ENCODE measurements around the gene LLCFC1. TPM values are rescaled to one million over a fixed set of nuclear protein-coding genes. Genes with fewer than 3 reads are reported as not detected.

Gene LLCFC1
- total and polyA plus RNA-seq, 2 experiments from 2014 or later = not detected

DNA sequence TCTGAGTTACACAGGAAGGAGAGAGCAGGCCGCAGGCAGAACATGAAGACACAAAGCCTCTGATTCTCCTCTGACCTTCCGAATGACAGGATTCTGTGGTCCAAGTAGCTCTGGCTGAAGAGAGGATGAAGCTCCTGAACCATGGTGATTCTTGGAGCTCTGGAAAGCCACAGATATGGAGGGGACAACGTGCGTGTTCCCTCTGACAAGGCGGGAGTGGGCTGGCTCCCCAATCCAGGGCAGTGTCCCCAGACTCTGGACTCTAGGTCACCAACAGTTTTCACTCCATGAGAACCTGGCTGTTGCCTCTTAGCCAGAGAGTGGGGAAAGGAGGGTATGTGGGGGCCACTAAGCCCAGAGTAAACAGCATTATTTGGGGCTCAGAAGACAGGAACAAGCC is 46.3 kb upstream of the LLCFC1 start (continued):
- no peak for TF ChIP-seq STAT1 (IDR thresholded peaks at IDR 0.05; ENCODE audit: unreplicated experiment)

DNA sequence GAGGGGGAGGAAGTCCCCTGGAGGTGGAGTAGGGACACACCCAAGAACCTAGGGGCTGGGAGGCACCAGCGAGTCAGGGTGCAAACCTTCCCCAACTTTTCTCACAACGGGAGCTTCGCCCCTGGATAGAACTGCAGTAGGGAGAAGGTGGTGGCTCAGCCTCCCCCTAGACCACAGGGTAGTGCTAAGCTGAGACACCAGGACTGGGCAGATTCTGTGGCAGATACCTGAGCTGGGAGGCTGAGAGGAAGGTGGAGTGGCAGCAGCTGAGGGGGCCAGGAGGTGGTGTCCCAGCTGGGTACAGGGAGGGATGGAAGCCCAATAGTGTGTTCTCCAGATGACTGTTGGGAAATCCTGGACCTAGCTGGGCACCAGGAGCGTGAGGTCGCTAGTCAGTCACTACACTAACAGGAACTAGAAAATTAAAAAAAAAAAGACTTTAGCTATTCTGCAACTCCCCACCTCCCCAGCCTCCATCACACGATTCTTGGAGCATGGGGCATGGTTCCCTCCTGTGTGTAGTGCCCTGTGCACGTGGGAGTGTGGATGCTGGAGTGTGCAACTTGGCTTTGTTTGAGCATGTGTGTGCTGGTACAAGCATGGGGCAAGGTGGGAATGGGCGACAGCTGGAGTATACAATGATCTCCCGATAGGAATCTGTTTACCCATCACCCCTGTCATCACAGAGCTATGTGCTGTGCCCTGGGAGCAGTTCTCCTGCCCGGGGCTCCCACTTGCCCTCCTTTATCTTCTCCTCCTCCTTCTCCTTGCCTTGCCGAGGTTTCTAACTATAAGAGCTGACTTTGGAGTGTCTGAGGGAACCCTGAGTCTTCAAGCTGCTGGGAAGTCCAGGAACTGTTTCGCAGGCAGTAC is 44.9 kb upstream of the LLCFC1 start:
- Mint-ChIP-seq H3K4me3 (no peak overlapping the region), H3K36me3 (ENCODE audit: low read depth) (no peaks in the 10 kb centered on the region; the same call in 2 of the 3 replicates), H3K27ac (no peak overlapping the region), H3K4me1 (peaks cover 6% of the 10 kb centered on the region), H3K27me3 (ENCODE audit: insufficient read depth, low read depth, poor library complexity) (peaks cover 5% of the 10 kb centered on the region), H3K9me3 (peaks cover 5% of the 10 kb centered on the region; the same call in 2 of the 3 replicates)
- H2AFZ ChIP-seq = no peak overlapping the region
- DNase-seq (ENCODE audit: low spot score) (no peak), ATAC-seq (no peak)
- H3K9me2 ChIP-seq (ENCODE audit: insufficient read depth) = no peaks in the 10 kb centered on the region
- no peaks in the 10 kb centered on the region for H3K4me1 ChIP-seq (ENCODE audit: insufficient read depth)
- no peak overlapping the region for H3K4me2 ChIP-seq
- no peaks in the 10 kb centered on the region for H3F3A ChIP-seq (replicated peaks; ENCODE audit: low read depth)
- H3K36me3 ChIP-seq (ENCODE audit: insufficient read depth) = no peaks in the 10 kb centered on the region
- no peaks in the 10 kb centered on the region for H3K79me2 ChIP-seq (replicated peaks; ENCODE audit: insufficient read depth)
- H4K20me1 ChIP-seq (replicated peaks; ENCODE audit: insufficient read depth) = no peaks in the 10 kb centered on the region
- no peak overlapping the region for H3K27ac ChIP-seq (ENCODE audit: low read depth)
- no peak overlapping the region for H3K4me3 ChIP-seq
- H3K27me3 ChIP-seq (ENCODE audit: insufficient read depth) = no peaks in the 10 kb centered on the region
- TF ChIP-seq EZH2phosphoT487 (IDR thresholded peaks at IDR 0.05; ENCODE audit: unreplicated experiment) = no peak
- TF ChIP-seq STAT1 (IDR thresholded peaks at IDR 0.05; ENCODE audit: unreplicated experiment) = no peak
- TF ChIP-seq JUNB (IDR thresholded peaks at IDR 0.05; ENCODE audit: unreplicated experiment) = no peak
- no peak for TF ChIP-seq CREB1 (CRISPR knock-in tag; IDR thresholded peaks at IDR 0.05; ENCODE audit: low read depth)
- TF ChIP-seq, protein P1, sequence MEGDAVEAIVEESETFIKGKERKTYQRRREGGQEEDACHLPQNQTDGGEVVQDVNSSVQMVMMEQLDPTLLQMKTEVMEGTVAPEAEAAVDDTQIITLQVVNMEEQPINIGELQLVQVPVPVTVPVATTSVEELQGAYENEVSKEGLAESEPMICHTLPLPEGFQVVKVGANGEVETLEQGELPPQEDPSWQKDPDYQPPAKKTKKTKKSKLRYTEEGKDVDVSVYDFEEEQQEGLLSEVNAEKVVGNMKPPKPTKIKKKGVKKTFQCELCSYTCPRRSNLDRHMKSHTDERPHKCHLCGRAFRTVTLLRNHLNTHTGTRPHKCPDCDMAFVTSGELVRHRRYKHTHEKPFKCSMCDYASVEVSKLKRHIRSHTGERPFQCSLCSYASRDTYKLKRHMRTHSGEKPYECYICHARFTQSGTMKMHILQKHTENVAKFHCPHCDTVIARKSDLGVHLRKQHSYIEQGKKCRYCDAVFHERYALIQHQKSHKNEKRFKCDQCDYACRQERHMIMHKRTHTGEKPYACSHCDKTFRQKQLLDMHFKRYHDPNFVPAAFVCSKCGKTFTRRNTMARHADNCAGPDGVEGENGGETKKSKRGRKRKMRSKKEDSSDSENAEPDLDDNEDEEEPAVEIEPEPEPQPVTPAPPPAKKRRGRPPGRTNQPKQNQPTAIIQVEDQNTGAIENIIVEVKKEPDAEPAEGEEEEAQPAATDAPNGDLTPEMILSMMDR (conservative IDR thresholded peaks at IDR 0.05; ENCODE audit: low read depth in 2 of 2) = no peak

GRCh38 chr7:142894985-142895593 is 44.2 kb upstream of the LLCFC1 start:
- no peaks in the 10 kb centered on the region for H3K27me3 ChIP-seq (ENCODE audit: insufficient read depth)
- ATAC-seq (no peak), DNase-seq (ENCODE audit: low spot score) (no peak)
- no peaks in the 10 kb centered on the region; the same call in 2 of the 3 replicates for H3K36me3 Mint-ChIP-seq (ENCODE audit: low read depth)
- H3K27ac ChIP-seq (ENCODE audit: low read depth) = no peak overlapping the region
- H3F3A ChIP-seq (replicated peaks; ENCODE audit: low read depth) = no peaks in the 10 kb centered on the region
- H3K4me1 ChIP-seq (ENCODE audit: insufficient read depth) = no peaks in the 10 kb centered on the region
- H3K4me3 ChIP-seq = no peak overlapping the region
- no peak for TF ChIP-seq NANOG (IDR thresholded peaks at IDR 0.05; ENCODE audit: borderline replicate concordance)
- no peak for TF ChIP-seq EZH2 (IDR thresholded peaks at IDR 0.05; ENCODE audit: low read depth, unreplicated experiment)
- TF ChIP-seq ZNF114 (CRISPR knock-in tag; IDR thresholded peaks at IDR 0.05) = no peak
- TF ChIP-seq, protein P1 (conservative IDR thresholded peaks at IDR 0.05; ENCODE audit: low read depth in 2 of 2) = no peak
- no peaks in the 10 kb centered on the region for H3K79me2 ChIP-seq (replicated peaks; ENCODE audit: insufficient read depth)
- H3K4me2 ChIP-seq = no peak overlapping the region
- H3K27me3 Mint-ChIP-seq (ENCODE audit: insufficient read depth, low read depth, poor library complexity) = peaks cover 3% of the 10 kb centered on the region
- H3K4me3 Mint-ChIP-seq = no peak overlapping the region
- no peak overlapping the region for H2AFZ ChIP-seq
- H3K9me2 ChIP-seq (ENCODE audit: insufficient read depth) = no peaks in the 10 kb centered on the region
- peaks cover 5% of the 10 kb centered on the region for H3K4me1 Mint-ChIP-seq
- no peaks in the 10 kb centered on the region for H3K36me3 ChIP-seq (ENCODE audit: insufficient read depth)
- H4K20me1 ChIP-seq (replicated peaks; ENCODE audit: insufficient read depth) = no peaks in the 10 kb centered on the region
- H3K27ac Mint-ChIP-seq = no peak overlapping the region
- peaks cover 5% of the 10 kb centered on the region; the same call in 2 of the 3 replicates for H3K9me3 Mint-ChIP-seq

Data from GM23338 (cell line).